Measurements from ENCODE around the gene LUZP1.

LUZP1 gene

GRCh38 chr1:23051290-23051909 is 117.3 kb downstream of the LUZP1 start:
- no peak for DNase-seq (ENCODE audit: low spot score)
- TF ChIP-seq, protein P1, sequence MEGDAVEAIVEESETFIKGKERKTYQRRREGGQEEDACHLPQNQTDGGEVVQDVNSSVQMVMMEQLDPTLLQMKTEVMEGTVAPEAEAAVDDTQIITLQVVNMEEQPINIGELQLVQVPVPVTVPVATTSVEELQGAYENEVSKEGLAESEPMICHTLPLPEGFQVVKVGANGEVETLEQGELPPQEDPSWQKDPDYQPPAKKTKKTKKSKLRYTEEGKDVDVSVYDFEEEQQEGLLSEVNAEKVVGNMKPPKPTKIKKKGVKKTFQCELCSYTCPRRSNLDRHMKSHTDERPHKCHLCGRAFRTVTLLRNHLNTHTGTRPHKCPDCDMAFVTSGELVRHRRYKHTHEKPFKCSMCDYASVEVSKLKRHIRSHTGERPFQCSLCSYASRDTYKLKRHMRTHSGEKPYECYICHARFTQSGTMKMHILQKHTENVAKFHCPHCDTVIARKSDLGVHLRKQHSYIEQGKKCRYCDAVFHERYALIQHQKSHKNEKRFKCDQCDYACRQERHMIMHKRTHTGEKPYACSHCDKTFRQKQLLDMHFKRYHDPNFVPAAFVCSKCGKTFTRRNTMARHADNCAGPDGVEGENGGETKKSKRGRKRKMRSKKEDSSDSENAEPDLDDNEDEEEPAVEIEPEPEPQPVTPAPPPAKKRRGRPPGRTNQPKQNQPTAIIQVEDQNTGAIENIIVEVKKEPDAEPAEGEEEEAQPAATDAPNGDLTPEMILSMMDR (IDR thresholded peaks at IDR 0.05; ENCODE audit: borderline replicate concordance, control extremely low read depth, extremely low read depth, insufficient read depth, missing control alignments) = no peak
- in situ Hi-C loops (cut with MboI; ENCODE audit: low sequenced_read_pairs, unreplicated experiment) = no loop called here

- TF ChIP-seq, protein P1 (IDR thresholded peaks at IDR 0.05; ENCODE audit: borderline replicate concordance, control extremely low read depth, extremely low read depth, insufficient read depth, missing control alignments) = no peak
- in situ Hi-C loops (cut with MboI; ENCODE audit: low sequenced_read_pairs, unreplicated experiment) = no loop called here
- DNase-seq (ENCODE audit: low spot score) = no peak
Observed at GRCh38 chr1:23050201-23050600, 118.5 kb downstream of the LUZP1 start.

- no peak for DNase-seq (ENCODE audit: low spot score)
- TF ChIP-seq, protein P1 (IDR thresholded peaks at IDR 0.05; ENCODE audit: borderline replicate concordance, control extremely low read depth, extremely low read depth, insufficient read depth, missing control alignments) = no peak
- in situ Hi-C loops (cut with MboI; ENCODE audit: low sequenced_read_pairs, unreplicated experiment) = no loop called here
Observed at GRCh38 chr1:23044035-23044434, 124.6 kb downstream of the LUZP1 start.

- TF ChIP-seq, protein P1 (IDR thresholded peaks at IDR 0.05; ENCODE audit: borderline replicate concordance, control extremely low read depth, extremely low read depth, insufficient read depth, missing control alignments) = no peak
- in situ Hi-C loops (cut with MboI; ENCODE audit: low sequenced_read_pairs, unreplicated experiment) = no loop called here
Observed at GRCh38 chr1:23040509-23040908, 128.1 kb downstream of the LUZP1 start.

GRCh38 chr1:23039308-23039826 is 129.3 kb downstream of the LUZP1 start:
- no peak for DNase-seq (ENCODE audit: low spot score)
- in situ Hi-C loops (cut with MboI; ENCODE audit: low sequenced_read_pairs, unreplicated experiment) = no loop called here
- TF ChIP-seq, protein P1 (IDR thresholded peaks at IDR 0.05; ENCODE audit: borderline replicate concordance, control extremely low read depth, extremely low read depth, insufficient read depth, missing control alignments) = no peak

More at GRCh38 chr1:23040509-23040908, 128.1 kb downstream of the LUZP1 start:
- no peak for DNase-seq (ENCODE audit: low spot score)

DNA sequence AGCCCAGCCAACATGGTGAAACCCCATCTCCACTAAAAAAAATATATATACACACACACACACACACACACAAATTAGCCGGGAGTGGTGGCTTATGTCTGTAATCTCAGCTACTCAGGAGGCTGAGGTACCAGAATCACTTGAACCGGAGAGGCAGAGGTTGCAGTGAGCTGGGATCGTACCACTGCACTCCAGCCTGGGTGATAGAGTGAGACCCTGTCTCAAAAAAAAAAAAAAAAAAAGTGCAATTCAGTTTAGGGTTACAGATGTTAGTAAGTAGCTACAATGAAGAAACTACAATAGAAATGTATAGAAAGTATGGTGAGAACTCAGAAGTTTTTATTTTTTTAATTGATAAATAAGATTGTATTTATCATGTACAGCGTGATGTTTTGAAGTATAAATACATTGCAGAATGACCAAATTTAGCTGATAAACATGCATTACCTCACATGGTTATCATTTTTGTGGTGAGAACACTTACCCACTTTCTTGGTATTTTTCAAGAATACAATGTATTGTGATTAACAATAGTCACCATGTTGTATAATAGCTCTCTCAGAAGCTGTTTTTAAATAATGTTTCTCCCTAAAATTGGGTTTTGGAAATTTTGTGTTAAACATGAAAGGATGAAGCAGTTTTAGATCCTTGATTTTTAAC is 131.4 kb downstream of the LUZP1 start:
- TF ChIP-seq, protein P1 (IDR thresholded peaks at IDR 0.05; ENCODE audit: borderline replicate concordance, control extremely low read depth, extremely low read depth, insufficient read depth, missing control alignments) = no peak
- in situ Hi-C loops (cut with MboI; ENCODE audit: low sequenced_read_pairs, unreplicated experiment) = no loop called here
- no peak for DNase-seq (ENCODE audit: low spot score)

All from GM13976 (cell line).